ENCODE measurements around the gene PRKN.

Gene PRKN

GRCh38 chr6:161355696-161356095 is 1371.9 kb downstream of the PRKN start:
- TF ChIP-seq CTCF (IDR thresholded peaks at IDR 0.05; ENCODE audit: insufficient read depth, low read depth, low read length, missing control alignments): no peak
- no peak overlapping the region for H3K4me3 ChIP-seq (ENCODE audit: low read length)
- DNase-seq (ENCODE audit: low read depth): no peak

DNA sequence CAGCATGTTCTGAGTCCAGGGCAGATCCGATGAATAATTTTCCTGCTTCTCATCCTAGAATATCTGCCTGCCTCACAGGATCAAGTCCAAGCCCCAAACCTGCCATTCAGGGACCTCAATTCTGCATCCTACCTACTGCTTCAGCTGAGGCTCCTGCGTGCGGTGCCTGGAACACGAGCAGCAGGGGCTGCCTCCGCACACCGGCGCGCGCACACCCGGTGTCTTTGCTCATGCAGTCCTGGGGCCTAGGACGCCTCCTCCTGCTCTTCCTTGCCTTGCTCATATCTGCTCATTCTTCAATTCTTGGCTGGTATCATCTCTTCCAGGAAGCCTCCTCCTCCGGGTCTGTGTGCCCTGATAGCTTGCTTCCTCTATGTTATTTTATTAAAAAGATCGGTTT is 1372.6 kb downstream of the PRKN start:
- no peak for DNase-seq (ENCODE audit: low read depth)
- H3K4me3 ChIP-seq (ENCODE audit: low read length): no peak overlapping the region
- no peak for TF ChIP-seq CTCF (IDR thresholded peaks at IDR 0.05; ENCODE audit: insufficient read depth, low read depth, low read length, missing control alignments)

- no peak overlapping the region for H3K4me3 ChIP-seq (ENCODE audit: low read length)
- DNase-seq (ENCODE audit: low read depth): no peak
- TF ChIP-seq CTCF (IDR thresholded peaks at IDR 0.05; ENCODE audit: insufficient read depth, low read depth, low read length, missing control alignments): no peak
These were observed 1373.2 kb downstream of the PRKN start for GRCh38 chr6:161354276-161354840.

- peak; percentile 25 for DNase-seq (ENCODE audit: low read depth)
- no peak overlapping the region for H3K4me3 ChIP-seq (ENCODE audit: low read length)
- peak; percentile 38 for TF ChIP-seq CTCF (IDR thresholded peaks at IDR 0.05; ENCODE audit: insufficient read depth, low read depth, low read length, missing control alignments)
These were observed 1374.4 kb downstream of the PRKN start for GRCh38 chr6:161353208-161353613.

DNA sequence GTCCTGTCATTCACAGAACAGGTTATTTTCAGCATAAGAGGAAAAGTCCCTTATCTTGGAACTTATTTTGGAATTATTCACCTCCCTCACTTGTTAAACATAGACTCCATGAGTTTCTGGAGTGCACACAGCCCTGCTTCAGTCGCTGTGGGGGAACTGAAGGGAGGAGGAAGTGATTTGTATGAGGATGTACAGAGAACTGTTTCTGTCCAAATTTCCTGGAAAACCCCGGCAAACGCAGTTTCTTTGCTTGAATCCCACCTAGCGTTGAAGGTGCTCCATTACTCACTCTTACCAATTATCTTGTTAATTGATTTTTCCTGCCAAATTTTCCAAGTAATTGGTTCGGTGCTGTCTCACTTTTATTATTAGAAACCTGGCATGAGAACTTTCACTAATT is 1375.7 kb downstream of the PRKN start:
- no peak for DNase-seq (ENCODE audit: low read depth)

GRCh38 chr6:161349886-161350285 is 1377.7 kb downstream of the PRKN start:
- no peak for TF ChIP-seq CTCF (IDR thresholded peaks at IDR 0.05; ENCODE audit: insufficient read depth, low read depth, low read length, missing control alignments)
- DNase-seq (ENCODE audit: low read depth): no peak
- H3K4me3 ChIP-seq (ENCODE audit: low read length): no peak overlapping the region

More for the DNA sequence above, 1375.7 kb downstream of the PRKN start:
- TF ChIP-seq CTCF (IDR thresholded peaks at IDR 0.05; ENCODE audit: insufficient read depth, low read depth, low read length, missing control alignments): no peak
- no peak overlapping the region for H3K4me3 ChIP-seq (ENCODE audit: low read length)

DNA sequence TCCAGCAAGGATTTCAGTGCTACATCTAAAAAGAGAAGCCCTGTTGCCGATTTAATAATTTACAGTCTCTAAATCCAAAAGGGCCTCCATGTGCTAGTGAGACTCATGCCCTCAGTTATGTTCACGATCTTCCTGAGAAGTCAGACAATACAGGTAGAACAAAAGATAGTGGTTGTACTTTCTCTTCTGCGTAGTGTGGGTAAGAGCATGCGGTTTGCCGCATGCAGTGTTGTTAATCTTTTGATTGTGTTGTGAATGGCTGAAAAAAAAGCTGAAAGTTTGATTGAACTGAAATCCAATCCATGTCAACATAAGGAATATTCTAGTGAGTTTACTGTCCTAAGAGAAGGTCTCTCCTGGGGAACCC is 1379.0 kb downstream of the PRKN start:
- DNase-seq (ENCODE audit: low read depth): no peak
- H3K4me3 ChIP-seq (ENCODE audit: low read length): no peak overlapping the region
- no peak for TF ChIP-seq CTCF (IDR thresholded peaks at IDR 0.05; ENCODE audit: insufficient read depth, low read depth, low read length, missing control alignments)

Measured in epithelial cell of esophagus (primary cell).